ENCODE data around the gene COQ8B. TPM values are rescaled to one million over a fixed set of nuclear protein-coding genes. Genes with fewer than 3 reads are reported as not detected.

Gene COQ8B
- total and polyA plus RNA-seq, 2 experiments from 2014 or later = 82.5 to 90.6 TPM

GRCh38 chr19:40740747-40741146, 24.1 kb upstream of the COQ8B start:
- no peak for DNase-seq (ENCODE audit: low read depth in 1 of 2, low spot score in 1 of 2)
- Histone ChIP-seq H3K27me3 (no peaks in the 10 kb centered on the region), H3K9me3 (ENCODE audit: low read depth) (no peaks in the 10 kb centered on the region), H3K4me3 (no peak overlapping the region), H3K36me3 (peaks cover 11% of the 10 kb centered on the region), H3K27ac (peak overlapping the region; percentile 50), H3K4me1 (ENCODE audit: low read depth) (no peaks in the 10 kb centered on the region)
- no peak for TF ChIP-seq CTCF (IDR thresholded peaks at IDR 0.05; ENCODE audit: low read depth, low read length)

GRCh38 chr19:40739871-40740703, 23.4 kb upstream of the COQ8B start:
- H3K27me3 ChIP-seq = no peaks in the 10 kb centered on the region
- H3K27ac ChIP-seq = peak overlapping the region; percentile 50
- H3K9me3 ChIP-seq (ENCODE audit: low read depth) = no peaks in the 10 kb centered on the region
- no peak overlapping the region for H3K4me3 ChIP-seq
- no peaks in the 10 kb centered on the region for H3K4me1 ChIP-seq (ENCODE audit: low read depth)
- no peak for TF ChIP-seq CTCF (IDR thresholded peaks at IDR 0.05; ENCODE audit: low read depth, low read length)
- H3K36me3 ChIP-seq = peaks cover 16% of the 10 kb centered on the region
- DNase-seq (ENCODE audit: low read depth in 1 of 2, low spot score in 1 of 2) = no peak

GRCh38 chr19:40739030-40739839, 22.5 kb upstream of the COQ8B start:
- no peaks in the 10 kb centered on the region for H3K27me3 ChIP-seq
- H3K36me3 ChIP-seq = peaks cover 16% of the 10 kb centered on the region
- H3K4me3 ChIP-seq = no peak overlapping the region
- no peaks in the 10 kb centered on the region for H3K4me1 ChIP-seq (ENCODE audit: low read depth)
- DNase-seq (ENCODE audit: low read depth in 1 of 2, low spot score in 1 of 2) = no peak
- peak overlapping the region; percentile 28 for H3K27ac ChIP-seq
- TF ChIP-seq CTCF (IDR thresholded peaks at IDR 0.05; ENCODE audit: low read depth, low read length) = no peak
- no peaks in the 10 kb centered on the region for H3K9me3 ChIP-seq (ENCODE audit: low read depth)

- Histone ChIP-seq H3K27ac (no peak overlapping the region), H3K9me3 (ENCODE audit: low read depth) (no peaks in the 10 kb centered on the region), H3K36me3 (peaks cover 29% of the 10 kb centered on the region), H3K4me1 (ENCODE audit: low read depth) (no peaks in the 10 kb centered on the region), H3K27me3 (no peaks in the 10 kb centered on the region), H3K4me3 (no peak overlapping the region)
- DNase-seq (ENCODE audit: low read depth in 1 of 2, low spot score in 1 of 2) = no peak
- TF ChIP-seq CTCF (IDR thresholded peaks at IDR 0.05; ENCODE audit: low read depth, low read length) = no peak
Measured at GRCh38 chr19:40737102-40737644, 20.5 kb upstream of the COQ8B start.

- no peaks in the 10 kb centered on the region for H3K9me3 ChIP-seq (ENCODE audit: low read depth)
- no peak for DNase-seq (ENCODE audit: low read depth in 1 of 2, low spot score in 1 of 2)
- H3K4me1 ChIP-seq (ENCODE audit: low read depth) = no peaks in the 10 kb centered on the region
- H3K4me3 ChIP-seq = no peak overlapping the region
- H3K36me3 ChIP-seq = peaks cover 29% of the 10 kb centered on the region
- no peak overlapping the region for H3K27ac ChIP-seq
- TF ChIP-seq CTCF (IDR thresholded peaks at IDR 0.05; ENCODE audit: low read depth, low read length) = no peak
- no peaks in the 10 kb centered on the region for H3K27me3 ChIP-seq
Measured at GRCh38 chr19:40736661-40737060, 20.0 kb upstream of the COQ8B start.

All from cardiac muscle cell (in vitro differentiated cells and primary cell).